Chondrocyte (in vitro differentiated cells): ENCODE results near the gene FHIT. TPM values are rescaled to one million over a fixed set of nuclear protein-coding genes. Genes with fewer than 3 reads are reported as not detected.

Experiments
- DNase-seq: peaks from one replicate; pipeline ENCODE4 v3.0.0; 2021; ENCODE audit warnings: mixed read lengths, low spot score
- H3K27ac Mint-ChIP-seq: one replicate; pipeline ENCODE4 v1.8.0; 2021; ENCODE audit warnings: mild to moderate bottlenecking, moderate library complexity, mixed read lengths; ENCODE audit not compliant: unreplicated experiment
- H3K27me3 Mint-ChIP-seq: 2 replicates; pipeline ENCODE4 v1.8.0; 2021; ENCODE audit warnings: low read depth, mixed read lengths
- H3K36me3 Mint-ChIP-seq: 2 replicates; pipeline ENCODE4 v1.8.0; 2021; ENCODE audit warnings: low read depth, mixed read lengths
- H3K4me1 Mint-ChIP-seq: 2 replicates; pipeline ENCODE4 v1.8.0; 2021; ENCODE audit warnings: low read depth, mild to moderate bottlenecking, mixed read lengths
- H3K4me3 Mint-ChIP-seq: one replicate; pipeline ENCODE4 v1.8.0; 2021; ENCODE audit warnings: mild to moderate bottlenecking, moderate library complexity, mixed read lengths; ENCODE audit not compliant: unreplicated experiment
- H3K9me3 Mint-ChIP-seq: 2 replicates; pipeline ENCODE4 v1.8.0; 2021; ENCODE audit warnings: low read depth, mixed read lengths
- total RNA-seq: library from RNA; stranded (reverse); gene quantifications from 3 replicates; pipeline ENCODE4 v1.2.1, GENCODE V29; 2021
- TF ChIP-seq, protein P1 (sequence below): fragments of 200-600 bp; sonication (generic); IDR thresholded peaks from 2 replicates; pipeline ENCODE4 v1.5.0; 2021; ENCODE audit warnings: antibody characterized with exemption, mild to moderate bottlenecking, moderate library complexity

Gene FHIT
- total RNA-seq, 1 donor from 2014 or later: 3.8 TPM

GRCh38 chr3:60972599-60972998, 278.7 kb downstream of the FHIT start:
- H3K36me3 Mint-ChIP-seq: peaks cover 11% of the 10 kb centered on the region
- no peak for DNase-seq
- H3K27me3 Mint-ChIP-seq: no peaks in the 10 kb centered on the region
- H3K27ac Mint-ChIP-seq: no peak overlapping the region
- H3K4me1 Mint-ChIP-seq: peaks cover 8% of the 10 kb centered on the region
- TF ChIP-seq, protein P1, sequence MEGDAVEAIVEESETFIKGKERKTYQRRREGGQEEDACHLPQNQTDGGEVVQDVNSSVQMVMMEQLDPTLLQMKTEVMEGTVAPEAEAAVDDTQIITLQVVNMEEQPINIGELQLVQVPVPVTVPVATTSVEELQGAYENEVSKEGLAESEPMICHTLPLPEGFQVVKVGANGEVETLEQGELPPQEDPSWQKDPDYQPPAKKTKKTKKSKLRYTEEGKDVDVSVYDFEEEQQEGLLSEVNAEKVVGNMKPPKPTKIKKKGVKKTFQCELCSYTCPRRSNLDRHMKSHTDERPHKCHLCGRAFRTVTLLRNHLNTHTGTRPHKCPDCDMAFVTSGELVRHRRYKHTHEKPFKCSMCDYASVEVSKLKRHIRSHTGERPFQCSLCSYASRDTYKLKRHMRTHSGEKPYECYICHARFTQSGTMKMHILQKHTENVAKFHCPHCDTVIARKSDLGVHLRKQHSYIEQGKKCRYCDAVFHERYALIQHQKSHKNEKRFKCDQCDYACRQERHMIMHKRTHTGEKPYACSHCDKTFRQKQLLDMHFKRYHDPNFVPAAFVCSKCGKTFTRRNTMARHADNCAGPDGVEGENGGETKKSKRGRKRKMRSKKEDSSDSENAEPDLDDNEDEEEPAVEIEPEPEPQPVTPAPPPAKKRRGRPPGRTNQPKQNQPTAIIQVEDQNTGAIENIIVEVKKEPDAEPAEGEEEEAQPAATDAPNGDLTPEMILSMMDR: no peak
- peaks cover 19% of the 10 kb centered on the region for H3K9me3 Mint-ChIP-seq
- no peak overlapping the region for H3K4me3 Mint-ChIP-seq

GRCh38 chr3:60970850-60971249, 280.4 kb downstream of the FHIT start:
- H3K27me3 Mint-ChIP-seq: no peaks in the 10 kb centered on the region
- H3K36me3 Mint-ChIP-seq: peaks cover 11% of the 10 kb centered on the region
- no peak overlapping the region for H3K4me3 Mint-ChIP-seq
- DNase-seq: no peak
- H3K4me1 Mint-ChIP-seq: peaks cover 8% of the 10 kb centered on the region
- H3K9me3 Mint-ChIP-seq: peaks cover 19% of the 10 kb centered on the region
- H3K27ac Mint-ChIP-seq: no peak overlapping the region
- TF ChIP-seq, protein P1: no peak

- H3K4me3 Mint-ChIP-seq: no peak overlapping the region
- H3K9me3 Mint-ChIP-seq: peaks cover 23% of the 10 kb centered on the region
- peaks cover 10% of the 10 kb centered on the region for H3K36me3 Mint-ChIP-seq
- H3K27me3 Mint-ChIP-seq: no peaks in the 10 kb centered on the region
- no peak overlapping the region for H3K27ac Mint-ChIP-seq
- TF ChIP-seq, protein P1: no peak
- no peak for DNase-seq
- H3K4me1 Mint-ChIP-seq: no peaks in the 10 kb centered on the region
Measured at GRCh38 chr3:60967141-60967540, 284.1 kb downstream of the FHIT start.

- TF ChIP-seq, protein P1: no peak
- no peak for DNase-seq
- peaks cover 6% of the 10 kb centered on the region for H3K36me3 Mint-ChIP-seq
- peaks cover 19% of the 10 kb centered on the region for H3K4me1 Mint-ChIP-seq
- no peak overlapping the region for H3K4me3 Mint-ChIP-seq
- peaks cover 31% of the 10 kb centered on the region for H3K9me3 Mint-ChIP-seq
- H3K27ac Mint-ChIP-seq: no peak overlapping the region
- peaks cover 2% of the 10 kb centered on the region for H3K27me3 Mint-ChIP-seq
Measured at GRCh38 chr3:60957541-60957940, 293.7 kb downstream of the FHIT start.

GRCh38 chr3:60956729-60957128, 294.5 kb downstream of the FHIT start:
- DNase-seq: no peak
- peaks cover 2% of the 10 kb centered on the region for H3K27me3 Mint-ChIP-seq

More at GRCh38 chr3:60956729-60957128, 294.5 kb downstream of the FHIT start:
- TF ChIP-seq, protein P1: no peak
- peaks cover 23% of the 10 kb centered on the region for H3K9me3 Mint-ChIP-seq
- no peak overlapping the region for H3K27ac Mint-ChIP-seq
- H3K4me3 Mint-ChIP-seq: no peak overlapping the region
- peaks cover 23% of the 10 kb centered on the region for H3K4me1 Mint-ChIP-seq
- peaks cover 6% of the 10 kb centered on the region for H3K36me3 Mint-ChIP-seq
